ENCODE results near the gene GAS7.

DNA sequence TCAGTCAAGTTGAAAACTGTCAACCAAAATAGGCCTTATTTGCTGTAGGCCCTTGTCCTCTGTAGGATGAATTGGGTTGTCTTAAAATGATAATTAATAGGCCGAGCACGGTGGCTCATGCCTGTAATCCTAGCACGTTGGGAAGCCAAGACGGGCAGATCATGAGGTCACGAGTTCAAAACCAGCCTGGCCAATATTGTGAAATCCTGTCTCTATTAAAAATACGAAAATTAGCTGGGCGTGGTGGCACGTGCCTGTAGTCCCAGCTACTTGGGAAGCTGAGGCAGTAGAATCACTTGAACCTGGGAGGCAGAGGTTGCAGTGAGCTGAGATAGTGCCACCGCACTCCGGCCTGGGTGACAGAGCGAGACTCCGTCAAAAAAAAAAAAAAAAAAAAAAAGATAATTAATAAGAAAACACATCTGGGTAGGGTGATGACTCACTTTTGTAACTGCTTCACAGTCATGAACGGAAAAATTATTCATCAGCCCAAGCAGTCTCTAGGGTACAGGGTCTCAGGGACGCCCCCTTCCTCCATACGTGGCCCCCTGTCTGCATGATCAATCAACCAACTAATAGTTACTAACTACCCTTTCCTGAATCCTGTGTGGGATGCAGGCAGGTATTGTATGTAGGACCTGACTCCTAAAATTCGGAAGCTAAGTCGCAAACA, 156.4 kb downstream of the GAS7 start:
- TF ChIP-seq, protein P1, sequence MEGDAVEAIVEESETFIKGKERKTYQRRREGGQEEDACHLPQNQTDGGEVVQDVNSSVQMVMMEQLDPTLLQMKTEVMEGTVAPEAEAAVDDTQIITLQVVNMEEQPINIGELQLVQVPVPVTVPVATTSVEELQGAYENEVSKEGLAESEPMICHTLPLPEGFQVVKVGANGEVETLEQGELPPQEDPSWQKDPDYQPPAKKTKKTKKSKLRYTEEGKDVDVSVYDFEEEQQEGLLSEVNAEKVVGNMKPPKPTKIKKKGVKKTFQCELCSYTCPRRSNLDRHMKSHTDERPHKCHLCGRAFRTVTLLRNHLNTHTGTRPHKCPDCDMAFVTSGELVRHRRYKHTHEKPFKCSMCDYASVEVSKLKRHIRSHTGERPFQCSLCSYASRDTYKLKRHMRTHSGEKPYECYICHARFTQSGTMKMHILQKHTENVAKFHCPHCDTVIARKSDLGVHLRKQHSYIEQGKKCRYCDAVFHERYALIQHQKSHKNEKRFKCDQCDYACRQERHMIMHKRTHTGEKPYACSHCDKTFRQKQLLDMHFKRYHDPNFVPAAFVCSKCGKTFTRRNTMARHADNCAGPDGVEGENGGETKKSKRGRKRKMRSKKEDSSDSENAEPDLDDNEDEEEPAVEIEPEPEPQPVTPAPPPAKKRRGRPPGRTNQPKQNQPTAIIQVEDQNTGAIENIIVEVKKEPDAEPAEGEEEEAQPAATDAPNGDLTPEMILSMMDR (IDR thresholded peaks at IDR 0.05; ENCODE audit: low read length): no peak
- no peak for TF ChIP-seq EZH2 (IDR thresholded peaks at IDR 0.05; ENCODE audit: borderline replicate concordance, low read length)
